EL (cell line): ENCODE results near the gene MAGED4.
"Not testable (repeated sequence)": the region's sequence is repeated elsewhere in the genome, so short reads cannot be mapped to it uniquely, and the experiment has no call there.

ENCODE experiments used
- DNase-seq: peaks from one replicate; pipeline ENCODE4 v3.0.0-alpha.2; 2016

MAGED4 gene, protein sequence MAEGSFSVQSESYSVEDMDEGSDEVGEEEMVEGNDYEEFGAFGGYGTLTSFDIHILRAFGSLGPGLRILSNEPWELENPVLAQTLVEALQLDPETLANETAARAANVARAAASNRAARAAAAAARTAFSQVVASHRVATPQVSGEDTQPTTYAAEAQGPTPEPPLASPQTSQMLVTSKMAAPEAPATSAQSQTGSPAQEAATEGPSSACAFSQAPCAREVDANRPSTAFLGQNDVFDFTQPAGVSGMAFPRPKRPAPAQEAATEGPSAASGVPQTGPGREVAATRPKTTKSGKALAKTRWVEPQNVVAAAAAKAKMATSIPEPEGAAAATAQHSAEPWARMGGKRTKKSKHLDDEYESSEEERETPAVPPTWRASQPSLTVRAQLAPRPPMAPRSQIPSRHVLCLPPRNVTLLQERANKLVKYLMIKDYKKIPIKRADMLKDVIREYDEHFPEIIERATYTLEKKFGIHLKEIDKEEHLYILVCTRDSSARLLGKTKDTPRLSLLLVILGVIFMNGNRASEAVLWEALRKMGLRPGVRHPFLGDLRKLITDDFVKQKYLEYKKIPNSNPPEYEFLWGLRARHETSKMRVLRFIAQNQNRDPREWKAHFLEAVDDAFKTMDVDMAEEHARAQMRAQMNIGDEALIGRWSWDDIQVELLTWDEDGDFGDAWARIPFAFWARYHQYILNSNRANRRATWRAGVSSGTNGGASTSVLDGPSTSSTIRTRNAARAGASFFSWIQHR

DNA sequence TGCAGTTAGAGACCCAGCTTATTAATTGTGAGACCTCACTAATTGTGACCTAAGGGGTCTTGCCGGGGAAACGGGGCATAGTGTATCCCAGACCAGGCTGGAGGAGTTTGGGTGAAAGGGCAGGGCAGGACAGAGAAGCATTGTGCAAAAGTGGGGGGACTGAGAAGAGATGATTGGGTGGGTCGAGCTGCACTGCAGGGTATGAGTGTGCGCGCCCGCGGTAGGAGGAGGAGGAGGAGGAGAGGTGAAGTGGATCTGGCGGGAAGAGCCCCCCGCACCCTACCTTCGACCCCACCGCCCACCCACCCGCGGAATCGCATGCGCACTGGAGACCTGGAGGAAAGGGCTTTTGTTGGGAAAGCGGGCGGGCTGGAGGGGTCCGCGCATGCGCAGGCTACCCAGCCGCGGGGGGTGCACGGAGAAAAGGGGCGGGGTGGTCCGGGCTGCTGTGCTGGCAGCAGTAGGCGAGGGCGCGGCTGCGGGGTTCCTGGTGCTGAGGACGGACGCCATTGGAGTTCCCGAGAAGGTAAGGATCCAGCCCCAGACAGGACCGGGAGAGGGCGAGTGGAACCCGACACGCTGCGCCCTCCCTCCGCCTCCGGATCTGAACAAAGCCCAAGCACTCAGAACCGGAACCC, at the start of gene MAGED4:
MAGED4 (plus strand) TSS at position 449 of the 638 bp plus-strand sequence. CDS start 1,035 bp downstream, outside the sequence.
- not testable (repeated sequence) for DNase-seq

DNA sequence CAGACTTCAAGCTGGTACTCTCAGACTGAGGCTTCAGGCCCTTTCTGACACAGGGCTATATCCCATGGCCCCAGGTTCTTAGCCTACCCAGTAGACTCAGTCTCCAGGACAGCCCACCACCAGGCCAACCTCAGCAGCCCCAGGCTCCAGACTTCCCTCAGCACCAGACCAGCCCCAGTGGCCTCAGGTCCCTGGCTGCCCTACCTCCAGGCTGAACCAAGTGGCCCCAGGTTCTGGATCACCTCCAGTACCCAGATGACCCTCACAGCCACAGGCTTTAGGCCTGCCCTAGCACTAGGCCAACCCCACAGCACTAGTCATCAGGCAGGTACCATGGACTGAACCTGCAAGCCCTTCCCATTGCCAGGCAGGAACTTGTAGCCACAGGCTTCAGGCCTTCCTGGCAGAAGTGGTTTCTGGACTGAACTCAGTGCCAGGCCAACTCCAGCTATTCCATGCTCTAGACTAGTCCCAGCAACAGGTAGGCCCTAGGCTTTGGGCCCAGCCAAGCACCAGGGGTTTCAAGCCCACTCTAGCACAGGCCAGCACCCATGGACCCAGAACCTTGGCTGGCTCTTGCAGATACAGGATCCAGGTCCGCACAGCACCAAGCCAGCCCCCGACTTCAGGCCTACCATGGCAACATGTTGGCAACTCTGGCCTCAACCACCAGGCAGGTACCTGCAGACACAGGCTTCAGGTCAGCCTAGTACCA, 45.7 kb upstream of the MAGED4 start:
- DNase-seq, result no peak

GRCh38 chrX:52139545-52139895, 45.2 kb upstream of the MAGED4 start:
- no peak for DNase-seq

GRCh38 chrX:52140020-52140419, 44.7 kb upstream of the MAGED4 start:
- DNase-seq, result no peak

DNA sequence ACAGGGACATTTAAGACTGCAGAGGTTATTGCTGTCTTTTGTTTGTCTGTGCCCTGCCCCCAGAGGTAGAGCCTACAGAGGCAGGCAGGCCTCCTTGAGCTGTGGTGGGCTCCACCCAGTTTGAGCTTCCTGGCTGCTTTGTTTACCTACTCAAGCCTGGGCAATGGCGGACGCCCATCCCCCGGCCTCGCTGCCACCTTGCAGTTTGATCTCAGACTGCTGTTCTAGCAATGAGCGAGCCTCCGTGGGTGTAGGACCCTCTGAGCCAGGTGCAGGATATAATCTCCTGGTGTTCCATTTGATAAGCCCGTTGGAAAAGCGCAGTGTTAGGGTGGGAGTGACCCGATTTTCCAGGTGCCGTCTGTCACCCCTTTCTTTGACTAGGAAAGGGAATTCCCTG, 34.0 kb upstream of the MAGED4 start:
- DNase-seq, result not testable (repeated sequence)

- not testable (repeated sequence) for DNase-seq
Measured at GRCh38 chrX:52160140-52160539, 24.5 kb upstream of the MAGED4 start.

DNA sequence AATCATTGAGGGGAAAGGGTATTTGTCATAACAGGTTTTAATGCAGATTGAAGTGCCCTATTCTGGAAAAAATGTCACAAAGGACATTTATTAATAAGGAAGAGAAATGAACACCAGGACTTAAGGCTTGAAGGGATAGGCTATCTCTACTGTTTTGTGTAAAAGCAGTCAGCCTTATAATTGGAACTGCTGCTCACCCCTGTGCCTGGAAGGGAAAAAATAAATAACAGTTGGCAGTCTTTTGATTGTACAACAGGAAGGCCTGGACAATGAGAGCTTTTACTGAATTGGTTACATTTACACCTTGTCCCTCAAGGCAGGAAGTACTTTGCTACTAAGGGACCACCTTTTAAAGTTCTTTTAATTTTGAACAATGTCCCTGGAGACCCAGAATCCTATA, 17.8 kb upstream of the MAGED4 start:
- DNase-seq, result no peak

DNA sequence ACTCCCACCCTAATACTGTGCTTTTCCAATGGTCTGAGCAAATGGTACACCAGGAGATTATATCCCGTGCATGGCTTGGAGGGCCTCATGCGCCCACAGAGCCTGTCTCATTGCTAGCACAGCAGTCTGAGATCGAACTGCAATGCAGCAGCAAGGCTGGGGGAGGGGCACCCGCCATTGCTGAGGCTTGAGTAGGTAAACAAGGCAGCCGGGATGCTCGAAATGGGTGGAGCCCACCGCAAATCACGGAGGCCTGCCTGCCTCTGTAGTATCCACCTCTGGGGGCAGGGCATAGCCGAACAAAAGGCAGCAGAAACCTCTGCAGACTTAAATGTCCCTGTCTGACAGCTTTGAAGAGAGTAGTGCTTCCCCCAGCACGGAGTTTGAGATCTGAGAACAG, 13.6 kb upstream of the MAGED4 start:
- DNase-seq, result not testable (repeated sequence)

DNA sequence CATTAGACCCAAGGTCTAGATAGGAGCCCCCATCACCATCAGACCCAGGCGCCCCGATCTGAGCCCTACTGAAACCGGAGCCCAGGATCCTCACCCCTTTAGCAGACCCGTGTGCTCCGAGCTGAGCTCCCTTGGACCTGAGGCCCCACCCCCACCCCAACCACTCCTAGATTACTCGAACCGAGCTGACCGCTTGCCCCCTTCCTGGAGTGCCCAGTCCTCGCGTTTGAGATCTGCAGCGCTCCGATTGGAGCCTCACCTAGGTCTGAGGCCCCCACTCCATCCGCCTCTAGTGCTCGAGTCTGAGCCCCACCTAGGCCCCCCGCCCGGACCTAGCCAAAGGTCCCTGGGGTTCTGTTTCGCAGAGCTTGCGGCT, 378 bp downstream of the MAGED4 start:
- not testable (repeated sequence) for DNase-seq

GRCh38 chrX:52211405-52211804, 26.7 kb downstream of the MAGED4 start:
- DNase-seq, result not testable (repeated sequence)

- no peak for DNase-seq
Measured at GRCh38 chrX:52213276-52213675, 28.6 kb downstream of the MAGED4 start.

DNA sequence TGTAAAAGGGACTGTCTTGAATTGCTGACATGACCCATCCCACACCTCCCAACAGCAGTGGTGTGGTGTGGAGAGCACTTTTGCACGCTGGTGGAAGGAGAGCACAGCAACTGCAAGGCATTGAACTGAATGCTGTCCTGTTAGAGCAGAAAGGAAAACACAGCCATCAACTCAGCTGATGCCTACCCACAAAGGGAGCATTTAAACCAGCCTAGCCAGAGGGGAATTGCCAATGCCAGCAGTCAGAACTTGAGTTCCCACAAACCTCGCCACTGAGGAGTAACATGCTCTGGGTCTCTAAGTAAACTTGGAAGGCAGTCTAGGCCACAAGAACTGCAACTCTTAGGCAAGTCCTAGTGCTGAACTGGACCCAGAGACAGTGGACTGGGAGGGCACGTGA, 31.9 kb downstream of the MAGED4 start:
- DNase-seq, result no peak

DNA sequence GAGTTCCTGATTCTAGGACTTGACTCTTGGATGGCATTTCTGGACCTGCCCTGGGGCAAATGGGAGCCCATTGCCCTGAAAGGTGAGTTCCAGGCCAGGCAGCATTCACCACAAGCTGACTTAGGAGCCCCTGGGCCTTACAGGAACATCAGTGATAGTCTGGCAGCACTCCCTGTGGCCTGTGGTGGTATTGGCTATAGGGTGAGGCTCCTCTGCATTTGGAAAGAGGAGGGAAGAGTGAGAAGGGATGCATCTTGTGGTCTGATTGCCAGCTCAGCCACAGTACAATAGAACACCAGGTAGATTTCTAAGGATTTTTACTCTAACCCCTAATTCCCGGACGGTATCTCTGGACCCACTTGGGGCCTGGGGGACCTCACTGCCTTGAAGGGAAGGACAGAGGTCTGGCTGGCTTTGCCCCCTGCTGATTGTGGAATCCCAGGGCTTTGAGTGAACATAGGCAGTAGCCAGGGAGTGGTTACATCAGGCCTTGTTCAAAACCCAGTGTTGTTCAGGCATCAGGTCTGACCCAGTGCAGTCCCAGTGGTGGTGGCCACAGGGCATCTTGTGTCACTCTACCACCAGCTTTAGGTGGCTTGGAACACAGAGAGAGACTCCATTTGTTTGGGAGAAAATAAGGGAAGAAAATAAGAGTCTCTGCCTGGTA, 32.9 kb downstream of the MAGED4 start:
- DNase-seq, result peak; percentile 0

DNA sequence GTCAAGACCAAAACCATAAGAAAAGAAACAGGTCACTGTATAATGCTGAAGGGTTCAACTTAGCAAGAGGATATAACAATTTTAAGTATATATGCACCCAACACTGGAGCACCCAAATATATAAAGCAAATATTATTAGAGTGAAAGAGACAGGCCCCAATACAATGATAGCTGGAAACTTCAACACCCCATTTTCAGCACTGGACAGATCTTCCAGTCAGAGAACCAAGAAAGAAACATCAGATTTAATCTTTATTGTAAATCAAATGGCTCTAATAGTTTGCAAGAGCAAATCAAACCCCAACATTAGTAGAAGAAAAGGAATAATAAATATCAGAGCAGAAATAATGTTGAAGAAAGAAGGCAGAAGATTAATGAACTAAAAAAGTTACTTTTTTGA, 36.2 kb downstream of the MAGED4 start:
- DNase-seq, result no peak
